Measurements from ENCODE around the gene PFKP. TPM values are rescaled to one million over a fixed set of nuclear protein-coding genes. Genes with fewer than 3 reads are reported as not detected.

The PFKP gene
- total RNA-seq, 2 donors from 2014 or later, result 55.2 to 119 TPM

- H3K4me1 ChIP-seq, result peaks cover 0 to 23% of the 10 kb centered on the region in 2 donors
- TF ChIP-seq, protein P1, sequence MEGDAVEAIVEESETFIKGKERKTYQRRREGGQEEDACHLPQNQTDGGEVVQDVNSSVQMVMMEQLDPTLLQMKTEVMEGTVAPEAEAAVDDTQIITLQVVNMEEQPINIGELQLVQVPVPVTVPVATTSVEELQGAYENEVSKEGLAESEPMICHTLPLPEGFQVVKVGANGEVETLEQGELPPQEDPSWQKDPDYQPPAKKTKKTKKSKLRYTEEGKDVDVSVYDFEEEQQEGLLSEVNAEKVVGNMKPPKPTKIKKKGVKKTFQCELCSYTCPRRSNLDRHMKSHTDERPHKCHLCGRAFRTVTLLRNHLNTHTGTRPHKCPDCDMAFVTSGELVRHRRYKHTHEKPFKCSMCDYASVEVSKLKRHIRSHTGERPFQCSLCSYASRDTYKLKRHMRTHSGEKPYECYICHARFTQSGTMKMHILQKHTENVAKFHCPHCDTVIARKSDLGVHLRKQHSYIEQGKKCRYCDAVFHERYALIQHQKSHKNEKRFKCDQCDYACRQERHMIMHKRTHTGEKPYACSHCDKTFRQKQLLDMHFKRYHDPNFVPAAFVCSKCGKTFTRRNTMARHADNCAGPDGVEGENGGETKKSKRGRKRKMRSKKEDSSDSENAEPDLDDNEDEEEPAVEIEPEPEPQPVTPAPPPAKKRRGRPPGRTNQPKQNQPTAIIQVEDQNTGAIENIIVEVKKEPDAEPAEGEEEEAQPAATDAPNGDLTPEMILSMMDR (IDR thresholded peaks at IDR 0.05), result no peak
Measured at GRCh38 chr10:3048119-3049019, 19.0 kb upstream of the PFKP start.

GRCh38 chr10:3051692-3052091 lies 15.7 kb upstream of the PFKP start:
- DNase-seq (ENCODE audit: low spot score), result no peak
- TF ChIP-seq, protein P1 (IDR thresholded peaks at IDR 0.05), result no peak
- H3K27me3 ChIP-seq, result no peaks in the 10 kb centered on the region
- no peaks in the 10 kb centered on the region for H3K36me3 ChIP-seq
- H3K9me3 ChIP-seq, result no peaks in the 10 kb centered on the region
- no peak overlapping the region for H3K4me3 ChIP-seq
- H3K27ac ChIP-seq, result no peak overlapping the region
- peaks cover 0 to 11% of the 10 kb centered on the region in 2 donors for H3K4me1 ChIP-seq

More at GRCh38 chr10:3048119-3049019, 19.0 kb upstream of the PFKP start:
- Histone ChIP-seq H3K36me3 (no peaks in the 10 kb centered on the region), H3K9me3 (no peaks in the 10 kb centered on the region), H3K27me3 (no peaks in the 10 kb centered on the region), H3K27ac (peak overlapping the region in 1 of 2 donors; percentile 22), H3K4me3 (no peak overlapping the region)
- DNase-seq (ENCODE audit: low spot score), result no peak

GRCh38 chr10:3053155-3053554 lies 14.2 kb upstream of the PFKP start:
- H3K27me3 ChIP-seq, result no peaks in the 10 kb centered on the region
- H3K4me3 ChIP-seq, result no peak overlapping the region
- no peak overlapping the region for H3K27ac ChIP-seq
- no peaks in the 10 kb centered on the region for H3K36me3 ChIP-seq
- peaks cover 0 to 10% of the 10 kb centered on the region in 2 donors for H3K4me1 ChIP-seq
- TF ChIP-seq, protein P1 (IDR thresholded peaks at IDR 0.05), result no peak
- DNase-seq (ENCODE audit: low spot score), result no peak
- no peaks in the 10 kb centered on the region for H3K9me3 ChIP-seq

GRCh38 chr10:3054183-3054850 lies 13.0 kb upstream of the PFKP start:
- no peaks in the 10 kb centered on the region for H3K27me3 ChIP-seq
- H3K36me3 ChIP-seq, result no peaks in the 10 kb centered on the region
- DNase-seq (ENCODE audit: low spot score), result peak; percentile 30
- no peak overlapping the region for H3K4me3 ChIP-seq
- TF ChIP-seq, protein P1 (IDR thresholded peaks at IDR 0.05), result no peak
- H3K9me3 ChIP-seq, result no peaks in the 10 kb centered on the region
- peak overlapping the region in 1 of 2 donors; percentile 11 for H3K27ac ChIP-seq
- H3K4me1 ChIP-seq, result peaks cover 0 to 10% of the 10 kb centered on the region in 2 donors

DNA sequence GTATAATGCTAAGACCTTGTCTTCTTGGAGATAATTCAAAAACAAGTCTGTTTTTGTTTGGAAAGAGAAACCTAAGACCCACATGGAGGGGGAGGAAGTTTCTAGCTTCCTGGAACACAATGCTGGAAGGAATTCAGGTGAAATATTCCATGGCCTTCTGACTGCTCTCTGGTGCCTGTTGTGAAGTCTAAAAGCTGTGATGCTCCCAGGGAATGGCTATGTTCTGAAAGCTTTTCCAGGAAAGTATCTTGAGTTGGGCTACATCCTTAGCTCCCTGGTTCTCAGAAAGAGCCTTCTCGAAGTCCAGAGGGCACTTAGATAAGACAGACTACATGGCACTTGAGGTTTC lies 12.5 kb upstream of the PFKP start:
- no peaks in the 10 kb centered on the region for H3K36me3 ChIP-seq
- no peaks in the 10 kb centered on the region for H3K9me3 ChIP-seq
- no peaks in the 10 kb centered on the region for H3K27me3 ChIP-seq
- DNase-seq (ENCODE audit: low spot score), result peak; percentile 1
- peaks cover 0 to 10% of the 10 kb centered on the region in 2 donors for H3K4me1 ChIP-seq
- no peak overlapping the region for H3K4me3 ChIP-seq
- peak overlapping the region in 1 of 2 donors; percentile 11 for H3K27ac ChIP-seq
- TF ChIP-seq, protein P1 (IDR thresholded peaks at IDR 0.05), result no peak

Measured in right atrium auricular region (tissue), 2 donors.